ENCODE results near the gene PIGK. TPM values are rescaled to one million over a fixed set of nuclear protein-coding genes. Genes with fewer than 3 reads are reported as not detected.

The PIGK gene
- total and polyA plus RNA-seq, 8 donors = 24.7 to 38.1 (median 31.6) TPM

DNA sequence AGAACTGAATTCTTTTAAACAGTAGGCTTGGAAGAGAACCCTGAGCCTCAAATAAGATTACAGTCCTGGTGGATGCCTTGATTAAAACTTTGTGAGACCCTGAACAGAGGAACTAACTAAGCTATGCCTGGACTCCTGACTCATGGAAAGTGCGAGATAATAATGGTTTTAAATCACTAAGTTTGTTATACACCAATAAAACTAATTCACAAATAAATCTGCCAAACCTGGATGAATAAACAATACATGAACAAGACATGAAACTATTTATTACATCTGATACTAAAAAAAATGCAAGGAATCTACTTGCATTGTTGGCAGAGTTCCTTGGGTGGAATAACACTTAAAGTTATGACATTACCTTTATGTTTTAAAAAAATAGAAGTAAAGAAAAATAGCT is 118.4 kb downstream of the PIGK start:
- Histone ChIP-seq H3K27ac (no peak overlapping the region), H3K4me3 (no peak overlapping the region), H3K9me3 (no peaks in the 10 kb centered on the region), H3K27me3 (no peaks in the 10 kb centered on the region), H3K36me3 (no peaks in the 10 kb centered on the region), H3K4me1 (no peaks in the 10 kb centered on the region)
- no peak for DNase-seq
- TF ChIP-seq, protein P1, sequence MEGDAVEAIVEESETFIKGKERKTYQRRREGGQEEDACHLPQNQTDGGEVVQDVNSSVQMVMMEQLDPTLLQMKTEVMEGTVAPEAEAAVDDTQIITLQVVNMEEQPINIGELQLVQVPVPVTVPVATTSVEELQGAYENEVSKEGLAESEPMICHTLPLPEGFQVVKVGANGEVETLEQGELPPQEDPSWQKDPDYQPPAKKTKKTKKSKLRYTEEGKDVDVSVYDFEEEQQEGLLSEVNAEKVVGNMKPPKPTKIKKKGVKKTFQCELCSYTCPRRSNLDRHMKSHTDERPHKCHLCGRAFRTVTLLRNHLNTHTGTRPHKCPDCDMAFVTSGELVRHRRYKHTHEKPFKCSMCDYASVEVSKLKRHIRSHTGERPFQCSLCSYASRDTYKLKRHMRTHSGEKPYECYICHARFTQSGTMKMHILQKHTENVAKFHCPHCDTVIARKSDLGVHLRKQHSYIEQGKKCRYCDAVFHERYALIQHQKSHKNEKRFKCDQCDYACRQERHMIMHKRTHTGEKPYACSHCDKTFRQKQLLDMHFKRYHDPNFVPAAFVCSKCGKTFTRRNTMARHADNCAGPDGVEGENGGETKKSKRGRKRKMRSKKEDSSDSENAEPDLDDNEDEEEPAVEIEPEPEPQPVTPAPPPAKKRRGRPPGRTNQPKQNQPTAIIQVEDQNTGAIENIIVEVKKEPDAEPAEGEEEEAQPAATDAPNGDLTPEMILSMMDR (IDR thresholded peaks at IDR 0.05) = no peak
- no peak for ATAC-seq
- intact Hi-C loops (cut with DNase I) = no loop called here

DNA sequence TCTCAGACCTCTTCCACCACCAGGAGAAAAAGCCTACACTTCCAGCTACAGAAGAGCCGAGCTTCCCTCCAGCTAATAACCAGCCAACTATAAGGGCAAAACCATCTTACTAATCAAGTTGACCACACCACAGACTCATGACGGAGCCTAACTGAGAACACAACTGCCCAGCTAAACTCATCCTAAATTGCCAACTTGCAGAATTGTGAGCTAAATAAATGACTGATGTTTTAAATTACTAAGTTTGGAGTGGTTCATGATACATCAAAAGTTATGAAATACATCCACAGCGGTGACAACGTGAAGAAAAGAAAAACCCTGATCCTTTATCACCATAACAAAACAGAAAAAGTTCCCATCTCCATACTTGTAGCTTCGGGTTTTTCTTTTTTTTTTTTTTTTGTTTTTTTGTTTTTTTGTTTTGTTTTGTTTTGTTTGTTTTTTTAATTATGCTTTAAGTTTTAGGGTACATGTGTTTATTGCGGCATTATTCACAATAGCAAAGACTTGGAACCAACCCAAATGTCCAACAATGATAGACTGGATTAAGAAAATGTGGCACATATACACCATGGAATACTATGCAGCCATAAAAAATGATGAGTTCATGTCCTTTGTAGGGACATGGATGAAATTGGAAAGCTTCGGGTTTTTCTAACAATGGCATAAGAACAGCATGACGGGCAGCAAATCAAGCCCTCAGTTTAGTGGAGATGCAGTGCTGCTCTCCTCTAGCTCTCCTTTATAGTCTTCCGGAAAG is 122.6 kb downstream of the PIGK start:
- Histone ChIP-seq H3K27me3 (no peaks in the 10 kb centered on the region), H3K27ac (no peak overlapping the region), H3K4me3 (no peak overlapping the region), H3K36me3 (no peaks in the 10 kb centered on the region), H3K4me1 (no peaks in the 10 kb centered on the region), H3K9me3 (no peaks in the 10 kb centered on the region)
- TF ChIP-seq, protein P1 (IDR thresholded peaks at IDR 0.05) = no peak
- DNase-seq (no peak), ATAC-seq (no peak)
- intact Hi-C loops (cut with DNase I) = no loop called here

DNA sequence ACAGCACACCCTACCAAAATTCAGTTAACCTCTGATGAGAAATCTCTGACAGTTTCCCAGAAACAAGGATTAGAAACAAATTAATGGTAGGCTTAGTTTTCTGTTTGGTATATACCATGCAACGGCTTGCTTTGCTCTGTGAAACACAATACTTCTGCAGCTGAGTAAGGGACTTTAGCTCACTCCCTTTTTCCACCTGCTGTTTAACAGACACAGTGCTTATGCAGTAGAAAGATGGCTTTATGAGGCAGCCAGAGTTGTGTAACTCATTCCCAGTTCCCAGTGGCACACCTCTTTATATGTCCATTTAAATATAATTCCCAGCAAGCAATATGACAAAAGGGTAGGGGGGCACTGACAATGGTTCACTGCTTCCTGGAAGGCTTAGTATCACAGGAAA is 124.0 kb downstream of the PIGK start:
- H3K36me3 ChIP-seq = no peaks in the 10 kb centered on the region
- H3K9me3 ChIP-seq = no peaks in the 10 kb centered on the region
- no peak for ATAC-seq
- H3K4me1 ChIP-seq = no peaks in the 10 kb centered on the region
- intact Hi-C loops (cut with DNase I) = no loop called here
- H3K27ac ChIP-seq = no peak overlapping the region
- no peaks in the 10 kb centered on the region for H3K27me3 ChIP-seq
- no peak overlapping the region for H3K4me3 ChIP-seq
- DNase-seq = no peak
- TF ChIP-seq, protein P1 (IDR thresholded peaks at IDR 0.05) = no peak

DNA sequence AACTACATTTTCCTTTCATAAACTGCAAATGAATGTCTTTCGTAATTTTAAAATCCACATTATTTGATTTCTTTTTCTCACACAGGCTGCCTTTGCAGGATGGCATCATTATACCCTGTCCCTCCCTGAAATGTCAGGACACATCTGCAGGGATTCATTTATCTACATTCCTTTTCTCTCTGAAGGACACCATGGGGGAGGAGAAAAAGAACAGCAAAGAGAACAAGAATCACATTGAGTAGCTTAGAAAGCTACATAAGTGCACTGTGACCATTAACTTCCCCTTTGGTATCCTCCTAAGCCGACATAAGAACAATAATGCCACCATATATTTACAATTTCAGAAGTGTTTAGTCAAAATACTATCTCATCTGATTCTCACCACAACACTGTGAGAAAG is 129.5 kb downstream of the PIGK start:
- H3K9me3 ChIP-seq = no peaks in the 10 kb centered on the region
- H3K27ac ChIP-seq = no peak overlapping the region
- intact Hi-C loops (cut with DNase I) = no loop called here
- no peaks in the 10 kb centered on the region for H3K36me3 ChIP-seq
- ATAC-seq (no peak), DNase-seq (no peak)
- no peaks in the 10 kb centered on the region for H3K4me1 ChIP-seq
- no peak overlapping the region for H3K4me3 ChIP-seq
- no peaks in the 10 kb centered on the region for H3K27me3 ChIP-seq
- TF ChIP-seq, protein P1 (IDR thresholded peaks at IDR 0.05) = no peak

DNA sequence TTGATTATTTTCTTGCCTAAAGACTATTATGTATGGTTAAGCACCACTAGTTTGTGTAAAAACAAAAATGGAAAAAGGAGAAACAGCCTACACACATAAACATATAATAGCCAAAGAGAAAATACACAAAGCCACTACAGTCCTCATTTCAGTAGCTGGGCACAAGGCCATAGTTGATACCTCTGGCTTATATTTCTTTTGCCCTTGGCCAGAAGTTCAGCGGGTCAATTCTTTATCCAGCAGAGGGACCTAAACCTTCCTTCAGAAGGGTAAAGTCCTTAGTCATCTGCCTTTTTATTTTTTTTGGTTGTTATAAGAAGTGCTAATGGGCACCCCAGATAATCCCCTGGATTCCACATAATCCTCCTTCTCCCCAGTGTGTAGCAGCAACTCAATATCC is 134.1 kb downstream of the PIGK start:
- Histone ChIP-seq H3K27me3 (no peaks in the 10 kb centered on the region), H3K36me3 (no peaks in the 10 kb centered on the region), H3K4me1 (no peaks in the 10 kb centered on the region), H3K4me3 (no peak overlapping the region), H3K27ac (no peak overlapping the region), H3K9me3 (no peaks in the 10 kb centered on the region)
- intact Hi-C loops (cut with DNase I) = no loop called here
- ATAC-seq (no peak), DNase-seq (no peak)
- TF ChIP-seq, protein P1 (IDR thresholded peaks at IDR 0.05) = no peak

Measured in left lung (tissue), 10 donors.